ENCODE measurements around the gene B4GAT1.
"Not testable (repeated sequence)": the region's sequence is repeated elsewhere in the genome, so short reads cannot be mapped to it uniquely, and the experiment has no call there.

The B4GAT1 gene

GRCh38 chr11:66322732-66323427, 24.5 kb downstream of the B4GAT1 start:
- DNase-seq (ENCODE audit: low read depth in 2 of 2), result no peak

GRCh38 chr11:66321606-66322005, 25.8 kb downstream of the B4GAT1 start:
- no peak for DNase-seq (ENCODE audit: low read depth in 2 of 2)

GRCh38 chr11:66320748-66321147, 26.7 kb downstream of the B4GAT1 start:
- not testable (repeated sequence) for DNase-seq (ENCODE audit: low read depth in 2 of 2)

GRCh38 chr11:66320289-66320688, 27.1 kb downstream of the B4GAT1 start:
- DNase-seq (ENCODE audit: low read depth in 2 of 2), result not testable (repeated sequence)

GRCh38 chr11:66318600-66318970, 28.8 kb downstream of the B4GAT1 start:
- DNase-seq (ENCODE audit: low read depth in 2 of 2), result no peak

GRCh38 chr11:66317723-66318599, 29.5 kb downstream of the B4GAT1 start:
- DNase-seq (ENCODE audit: low read depth in 2 of 2), result no peak

GRCh38 chr11:66317322-66317722, 30.1 kb downstream of the B4GAT1 start:
- DNase-seq (ENCODE audit: low read depth in 2 of 2), result no peak

- DNase-seq (ENCODE audit: low read depth in 2 of 2), result no peak
Observed at GRCh38 chr11:66316849-66317251, 30.6 kb downstream of the B4GAT1 start, which contains the start of gene CD248. Gene CD248 (minus strand): TSS chr11:66317044. CDS start chr11:66317027, 17 bp downstream.

- DNase-seq (ENCODE audit: low read depth in 2 of 2), result no peak
Observed at GRCh38 chr11:66315921-66316811, 31.3 kb downstream of the B4GAT1 start.

- DNase-seq (ENCODE audit: low read depth in 2 of 2), result no peak
Observed at GRCh38 chr11:66315498-66315885, 31.9 kb downstream of the B4GAT1 start.

GRCh38 chr11:66314561-66315497, 32.6 kb downstream of the B4GAT1 start:
- no peak for DNase-seq (ENCODE audit: low read depth in 2 of 2)

GRCh38 chr11:66314186-66314501, 33.3 kb downstream of the B4GAT1 start:
- DNase-seq (ENCODE audit: low read depth in 2 of 2), result no peak

GRCh38 chr11:66313321-66314185, 33.9 kb downstream of the B4GAT1 start:
- no peak for DNase-seq (ENCODE audit: low read depth in 2 of 2)

GRCh38 chr11:66312549-66313320, 34.7 kb downstream of the B4GAT1 start:
- DNase-seq (ENCODE audit: low read depth in 2 of 2), result peak; percentile 97 to 99

- peak; percentile 91 to 94 for DNase-seq (ENCODE audit: low read depth in 2 of 2)
Observed at GRCh38 chr11:66311965-66312548, 35.4 kb downstream of the B4GAT1 start.

- no peak for DNase-seq (ENCODE audit: low read depth in 2 of 2)
Observed at GRCh38 chr11:66311470-66311964, 35.9 kb downstream of the B4GAT1 start.

GRCh38 chr11:66310803-66311440, 36.5 kb downstream of the B4GAT1 start:
- not testable (repeated sequence) for DNase-seq (ENCODE audit: low read depth in 2 of 2)

- DNase-seq (ENCODE audit: low read depth in 2 of 2), result no peak
Observed at GRCh38 chr11:66310324-66310723, 37.1 kb downstream of the B4GAT1 start.
